Measurements from ENCODE around the gene SLC35F6. TPM values are rescaled to one million over a fixed set of nuclear protein-coding genes. Genes with fewer than 3 reads are reported as not detected.
"Not testable (repeated sequence)": the region's sequence is repeated elsewhere in the genome, so short reads cannot be mapped to it uniquely, and the experiment has no call there.

Gene SLC35F6
- total and polyA plus RNA-seq, 2 donors (not counting 1 experiment from before 2014, with no cell fraction given): 35.2 to 61.4 TPM

GRCh38 chr2:26758790-26759321 is 5.2 kb upstream of the SLC35F6 start:
- no peak overlapping the region for H3K9ac ChIP-seq (ENCODE audit: insufficient read depth, low read length)
- DNase-seq (ENCODE audit: low read depth in 2 of 2): peak; percentile 44 to 67
- peak overlapping the region; percentile 93 for H3K27ac ChIP-seq (ENCODE audit: insufficient read depth, low read length)
- no peak overlapping the region for H3K4me3 ChIP-seq (replicated peaks in 1 of 4; ENCODE audit: control extremely low read depth in 1 of 4, insufficient read depth in 1 of 4, low read depth in 3 of 4, low read length in 4 of 4)
- H3K79me2 ChIP-seq (ENCODE audit: control insufficient read depth, insufficient read depth, low read length): no peaks in the 10 kb centered on the region
- no peaks in the 10 kb centered on the region for H3K27me3 ChIP-seq (ENCODE audit: control insufficient read depth, insufficient read depth, low read length)
- H3K4me1 ChIP-seq (ENCODE audit: control insufficient read depth, extremely low read depth, insufficient read depth, low read length): peaks cover 16% of the 10 kb centered on the region
- TF ChIP-seq EZH2 (IDR thresholded peaks at IDR 0.05; ENCODE audit: low read length, missing control alignments): no peak
- TF ChIP-seq, protein P1, sequence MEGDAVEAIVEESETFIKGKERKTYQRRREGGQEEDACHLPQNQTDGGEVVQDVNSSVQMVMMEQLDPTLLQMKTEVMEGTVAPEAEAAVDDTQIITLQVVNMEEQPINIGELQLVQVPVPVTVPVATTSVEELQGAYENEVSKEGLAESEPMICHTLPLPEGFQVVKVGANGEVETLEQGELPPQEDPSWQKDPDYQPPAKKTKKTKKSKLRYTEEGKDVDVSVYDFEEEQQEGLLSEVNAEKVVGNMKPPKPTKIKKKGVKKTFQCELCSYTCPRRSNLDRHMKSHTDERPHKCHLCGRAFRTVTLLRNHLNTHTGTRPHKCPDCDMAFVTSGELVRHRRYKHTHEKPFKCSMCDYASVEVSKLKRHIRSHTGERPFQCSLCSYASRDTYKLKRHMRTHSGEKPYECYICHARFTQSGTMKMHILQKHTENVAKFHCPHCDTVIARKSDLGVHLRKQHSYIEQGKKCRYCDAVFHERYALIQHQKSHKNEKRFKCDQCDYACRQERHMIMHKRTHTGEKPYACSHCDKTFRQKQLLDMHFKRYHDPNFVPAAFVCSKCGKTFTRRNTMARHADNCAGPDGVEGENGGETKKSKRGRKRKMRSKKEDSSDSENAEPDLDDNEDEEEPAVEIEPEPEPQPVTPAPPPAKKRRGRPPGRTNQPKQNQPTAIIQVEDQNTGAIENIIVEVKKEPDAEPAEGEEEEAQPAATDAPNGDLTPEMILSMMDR (conservative IDR thresholded peaks at IDR 0.05 in 1 of 2, IDR thresholded peaks at IDR 0.05 in 1 of 2; ENCODE audit: low read depth in 1 of 2, low read length in 2 of 2): no peak
- no peaks in the 10 kb centered on the region for H3K9me3 ChIP-seq (ENCODE audit: control insufficient read depth, insufficient read depth, low read depth, low read length)
- no peak overlapping the region for H2AFZ ChIP-seq (ENCODE audit: low read length)
- no peaks in the 10 kb centered on the region for H4K20me1 ChIP-seq (ENCODE audit: control insufficient read depth, extremely low read depth, insufficient read depth, low read length)
- no peaks in the 10 kb centered on the region for H3K36me3 ChIP-seq (ENCODE audit: control insufficient read depth, insufficient read depth, low read length)
- H3K4me2 ChIP-seq (ENCODE audit: extremely low read depth, insufficient read depth, low read length): no peak overlapping the region

- Histone ChIP-seq H3K4me1 (ENCODE audit: control insufficient read depth, extremely low read depth, insufficient read depth, low read length) (peaks cover 16% of the 10 kb centered on the region), H3K4me3 (replicated peaks in 1 of 4; ENCODE audit: control extremely low read depth in 1 of 4, insufficient read depth in 1 of 4, low read depth in 3 of 4, low read length in 4 of 4) (no peak overlapping the region), H3K36me3 (ENCODE audit: control insufficient read depth, insufficient read depth, low read length) (no peaks in the 10 kb centered on the region), H3K79me2 (ENCODE audit: control insufficient read depth, insufficient read depth, low read length) (peaks cover 7% of the 10 kb centered on the region), H3K27ac (ENCODE audit: insufficient read depth, low read length) (no peak overlapping the region), H3K9me3 (ENCODE audit: control insufficient read depth, insufficient read depth, low read depth, low read length) (no peaks in the 10 kb centered on the region), H3K9ac (ENCODE audit: insufficient read depth, low read length) (no peak overlapping the region), H3K27me3 (ENCODE audit: control insufficient read depth, insufficient read depth, low read length) (no peaks in the 10 kb centered on the region), H4K20me1 (ENCODE audit: control insufficient read depth, extremely low read depth, insufficient read depth, low read length) (no peaks in the 10 kb centered on the region), H3K4me2 (ENCODE audit: extremely low read depth, insufficient read depth, low read length) (no peak overlapping the region), H2AFZ (ENCODE audit: low read length) (no peak overlapping the region)
- DNase-seq (ENCODE audit: low read depth in 2 of 2): no peak
- TF ChIP-seq EZH2 (IDR thresholded peaks at IDR 0.05; ENCODE audit: low read length, missing control alignments): no peak
- TF ChIP-seq, protein P1 (conservative IDR thresholded peaks at IDR 0.05 in 1 of 2, IDR thresholded peaks at IDR 0.05 in 1 of 2; ENCODE audit: low read depth in 1 of 2, low read length in 2 of 2): no peak
These were observed 4.2 kb upstream of the SLC35F6 start for GRCh38 chr2:26759845-26760244.

GRCh38 chr2:26760991-26761390 is 3.1 kb upstream of the SLC35F6 start:
- H3K9ac ChIP-seq (ENCODE audit: insufficient read depth, low read length); DNase-seq (ENCODE audit: low read depth in 2 of 2); H3K9me3 ChIP-seq (ENCODE audit: control insufficient read depth, insufficient read depth, low read depth, low read length); H4K20me1 ChIP-seq (ENCODE audit: control insufficient read depth, extremely low read depth, insufficient read depth, low read length); H3K36me3 ChIP-seq (ENCODE audit: control insufficient read depth, insufficient read depth, low read length); H2AFZ ChIP-seq (ENCODE audit: low read length); H3K27ac ChIP-seq (ENCODE audit: insufficient read depth, low read length); H3K27me3 ChIP-seq (ENCODE audit: control insufficient read depth, insufficient read depth, low read length); H3K4me3 ChIP-seq (replicated peaks in 1 of 4; ENCODE audit: control extremely low read depth in 1 of 4, insufficient read depth in 1 of 4, low read depth in 3 of 4, low read length in 4 of 4); H3K4me2 ChIP-seq (ENCODE audit: extremely low read depth, insufficient read depth, low read length): not testable (repeated sequence)
- peaks cover 21% of the 10 kb centered on the region for H3K4me1 ChIP-seq (ENCODE audit: control insufficient read depth, extremely low read depth, insufficient read depth, low read length)
- peaks cover 19% of the 10 kb centered on the region for H3K79me2 ChIP-seq (ENCODE audit: control insufficient read depth, insufficient read depth, low read length)

Measured in fibroblast of lung (primary cell).